NCI-H1417 treated with DMSO at 0.1 percent for 48 hours (cell line): ENCODE data around the gene ILK.

ENCODE experiments used
- DNase-seq: peaks from one replicate; lab custom pipeline; 2025; lab: John Stamatoyannopoulos, UW

The ILK gene

GRCh38 chr11:6621711-6622211 lies 18.2 kb downstream of the ILK start:
- no peak for DNase-seq

- no peak for DNase-seq
These were observed 18.9 kb downstream of the ILK start for GRCh38 chr11:6622261-6623171.

- DNase-seq = no peak
These were observed 20.1 kb downstream of the ILK start for GRCh38 chr11:6623391-6624363.

- no peak for DNase-seq
These were observed 21.7 kb downstream of the ILK start for GRCh38 chr11:6625156-6625831.

GRCh38 chr11:6625832-6626420 lies 22.4 kb downstream of the ILK start:
- no peak for DNase-seq

GRCh38 chr11:6626971-6627761 lies 23.6 kb downstream of the ILK start:
- no peak for DNase-seq

GRCh38 chr11:6627762-6628241 lies 24.2 kb downstream of the ILK start:
- DNase-seq = no peak

- DNase-seq = no peak
These were observed 25.0 kb downstream of the ILK start for GRCh38 chr11:6628526-6628925.

GRCh38 chr11:6629573-6629891 lies 26.0 kb downstream of the ILK start:
- DNase-seq = no peak

- no peak for DNase-seq
These were observed 26.5 kb downstream of the ILK start for GRCh38 chr11:6629892-6630631.

- DNase-seq = no peak
These were observed 27.2 kb downstream of the ILK start for GRCh38 chr11:6630632-6631291.

- no peak for DNase-seq
These were observed 27.9 kb downstream of the ILK start for GRCh38 chr11:6631361-6631890.

GRCh38 chr11:6632116-6633073 lies 28.8 kb downstream of the ILK start:
- DNase-seq = no peak

- DNase-seq = no peak
These were observed 30.1 kb downstream of the ILK start for GRCh38 chr11:6633422-6634408.

GRCh38 chr11:6634534-6634933 lies 31.0 kb downstream of the ILK start:
- no peak for DNase-seq

GRCh38 chr11:6635082-6635932 lies 31.7 kb downstream of the ILK start:
- no peak for DNase-seq
